ENCODE data around the gene ANKMY2. TPM values are rescaled to one million over a fixed set of nuclear protein-coding genes. Genes with fewer than 3 reads are reported as not detected.

Gene ANKMY2
- total RNA-seq = 28.9 TPM
- long read RNA-seq, transcript ANKMY2-201 (10 exons, 2,555 nt) = major isoform, 37 of 43 reads
- long read RNA-seq, partial matches to known transcripts = 2 of 43 reads
- long read RNA-seq, other reads (novel, unspliced or antisense) = 4 of 43 reads

GRCh38 chr7:16645593-16646471 lies at the start of gene ANKMY2, which contains the start of gene BZW2:
TSS of gene ANKMY2 (minus strand) at chr7:16645754. CDS start at chr7:16645573, 181 bp downstream.
TSS of gene BZW2 (plus strand) at chr7:16646181. CDS start at chr7:16665444, 19,263 bp downstream.
- H3K4me1 ChIP-seq = peaks cover 96% of the 10 kb centered on the region
- peak; percentile 95 for DNase-seq

DNA sequence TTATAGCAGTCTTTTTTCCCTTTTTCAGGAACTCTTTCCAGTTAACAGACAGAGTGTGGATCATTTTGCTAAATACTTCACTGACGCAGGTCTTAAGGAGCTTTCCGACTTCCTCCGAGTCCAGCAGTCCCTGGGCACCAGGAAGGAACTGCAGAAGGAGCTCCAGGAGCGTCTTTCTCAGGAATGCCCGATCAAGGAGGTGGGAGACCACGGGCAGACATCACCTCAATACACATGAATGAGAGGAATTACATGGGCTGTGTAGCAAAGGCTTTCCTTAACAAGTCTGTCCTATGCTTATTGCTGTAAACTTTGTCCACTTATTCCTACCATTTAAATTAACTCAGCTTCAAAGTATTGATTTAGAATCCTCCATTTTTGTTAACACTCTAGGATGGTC lies 49.3 kb upstream of the ANKMY2 start:
- intact Hi-C loops (cut with micrococcal nuclease) = loop anchor here (5.0 kb wide), 1 partner anchor 222 kb away; no protein-coding TSS in a partner anchor
- H3K36me3 ChIP-seq = peaks cover 98% of the 10 kb centered on the region
- H3K27ac ChIP-seq (replicated peaks) = no peak overlapping the region
- no peaks in the 10 kb centered on the region for H3K9me3 ChIP-seq (replicated peaks)
- DNase-seq = no peak
- H3K4me3 ChIP-seq = no peak overlapping the region
- peaks cover 9% of the 10 kb centered on the region for H3K4me1 ChIP-seq
- H3K27me3 ChIP-seq (ENCODE audit: low read depth) = no peaks in the 10 kb centered on the region
- TF ChIP-seq CTCF (IDR thresholded peaks at IDR 0.05; ENCODE audit: borderline replicate concordance) = no peak

More at GRCh38 chr7:16645593-16646471, at the start of gene ANKMY2, which contains the start of gene BZW2:
- peak within 1 kb of the TSS; percentile 90 for H3K4me3 ChIP-seq
- intact Hi-C loops (cut with micrococcal nuclease) = no loop called here
- H3K36me3 ChIP-seq = no peaks in the 10 kb centered on the region
- no peaks in the 10 kb centered on the region for H3K27me3 ChIP-seq (ENCODE audit: low read depth)
- H3K27ac ChIP-seq (replicated peaks) = peak within 1 kb of the TSS; percentile 93
- H3K9me3 ChIP-seq (replicated peaks) = no peaks in the 10 kb centered on the region
- no peak for TF ChIP-seq CTCF (IDR thresholded peaks at IDR 0.05; ENCODE audit: borderline replicate concordance)

DNA sequence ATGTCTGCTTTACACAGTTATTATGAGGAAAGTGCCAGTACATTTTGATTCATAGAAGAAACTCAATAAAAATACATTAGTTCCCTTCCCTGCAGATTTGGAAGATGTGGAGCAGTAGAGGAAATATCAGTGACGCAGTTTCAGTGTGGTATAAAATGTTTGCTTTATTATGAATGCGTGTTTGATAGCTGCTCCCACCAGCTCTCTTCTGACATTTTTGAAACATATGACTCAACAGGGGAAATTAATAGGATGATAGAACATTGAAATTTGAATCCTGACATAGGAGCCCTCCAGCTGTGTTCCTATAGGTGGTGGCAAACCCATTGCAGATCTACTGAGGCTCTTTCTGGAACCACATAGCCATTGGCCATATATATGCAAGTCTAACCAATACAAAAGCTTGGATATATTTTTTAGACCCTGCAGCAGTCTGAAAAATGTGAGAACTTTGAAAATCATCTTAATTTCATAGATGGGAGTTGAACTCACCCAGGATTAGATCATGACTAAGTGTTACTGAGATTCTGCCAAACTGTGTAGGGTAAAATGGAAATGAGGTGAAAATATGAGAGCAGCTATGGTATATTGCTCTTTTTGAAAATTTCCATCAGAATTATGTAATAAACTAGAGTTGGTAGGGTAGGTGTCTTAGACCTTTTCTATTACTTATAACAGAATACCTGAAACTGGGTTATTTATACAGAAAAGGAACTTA lies 48.2 kb upstream of the ANKMY2 start:
- intact Hi-C loops (cut with micrococcal nuclease) = no loop called here
- no peak for TF ChIP-seq CTCF (IDR thresholded peaks at IDR 0.05; ENCODE audit: borderline replicate concordance)
- Histone ChIP-seq H3K27me3 (ENCODE audit: low read depth) (no peaks in the 10 kb centered on the region), H3K9me3 (replicated peaks) (no peaks in the 10 kb centered on the region), H3K4me3 (no peak overlapping the region), H3K36me3 (peaks cover 98% of the 10 kb centered on the region), H3K27ac (replicated peaks) (no peak overlapping the region), H3K4me1 (peaks cover 9% of the 10 kb centered on the region)
- no peak for DNase-seq

- intact Hi-C loops (cut with micrococcal nuclease) = no loop called here
- Histone ChIP-seq H3K27me3 (ENCODE audit: low read depth) (no peaks in the 10 kb centered on the region), H3K36me3 (peaks cover 95% of the 10 kb centered on the region), H3K9me3 (replicated peaks) (no peaks in the 10 kb centered on the region), H3K27ac (replicated peaks) (no peak overlapping the region), H3K4me3 (no peak overlapping the region), H3K4me1 (peaks cover 9% of the 10 kb centered on the region)
- DNase-seq = no peak
- TF ChIP-seq CTCF (IDR thresholded peaks at IDR 0.05; ENCODE audit: borderline replicate concordance) = no peak
Observed at GRCh38 chr7:16691241-16691640, 45.7 kb upstream of the ANKMY2 start.

DNA sequence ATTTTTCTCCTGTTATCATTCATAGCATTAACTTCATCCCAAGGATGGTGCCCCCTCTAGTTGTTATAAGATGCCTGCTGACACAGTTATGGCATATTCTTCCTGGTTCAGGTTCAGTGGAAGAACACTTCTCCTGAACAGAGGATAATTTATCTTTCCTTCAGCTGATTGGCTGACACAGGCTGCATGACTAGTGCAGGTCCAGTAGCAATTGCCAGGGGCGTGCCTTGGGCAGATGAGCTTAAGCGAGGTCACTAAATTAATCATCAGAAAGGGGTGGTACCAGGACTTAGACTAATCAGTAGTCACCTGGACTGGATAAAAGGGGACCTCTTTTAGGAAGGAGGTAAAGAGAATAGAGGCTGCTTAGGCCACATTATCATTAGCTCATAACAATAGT lies 42.7 kb upstream of the ANKMY2 start:
- H3K9me3 ChIP-seq (replicated peaks) = no peaks in the 10 kb centered on the region
- TF ChIP-seq CTCF (IDR thresholded peaks at IDR 0.05; ENCODE audit: borderline replicate concordance) = no peak
- peaks cover 95% of the 10 kb centered on the region for H3K36me3 ChIP-seq
- DNase-seq = no peak
- intact Hi-C loops (cut with micrococcal nuclease) = no loop called here
- H3K4me3 ChIP-seq = no peak overlapping the region
- peaks cover 9% of the 10 kb centered on the region for H3K4me1 ChIP-seq
- H3K27ac ChIP-seq (replicated peaks) = no peak overlapping the region
- no peaks in the 10 kb centered on the region for H3K27me3 ChIP-seq (ENCODE audit: low read depth)

Measured in left ventricle myocardium inferior (tissue), 1 donor.